SIG-M5 treated with dmso at 0.1 percent for 504 hours (cell line): ENCODE results near the gene SFRP4.
"Not testable (repeated sequence)": the region's sequence is repeated elsewhere in the genome, so short reads cannot be mapped to it uniquely, and the experiment has no call there.

Experiments
- DNase-seq: peaks from one replicate; lab custom pipeline; 2025; ENCODE audit not compliant: unreplicated experiment; lab: John Stamatoyannopoulos, UW

Gene SFRP4

DNA sequence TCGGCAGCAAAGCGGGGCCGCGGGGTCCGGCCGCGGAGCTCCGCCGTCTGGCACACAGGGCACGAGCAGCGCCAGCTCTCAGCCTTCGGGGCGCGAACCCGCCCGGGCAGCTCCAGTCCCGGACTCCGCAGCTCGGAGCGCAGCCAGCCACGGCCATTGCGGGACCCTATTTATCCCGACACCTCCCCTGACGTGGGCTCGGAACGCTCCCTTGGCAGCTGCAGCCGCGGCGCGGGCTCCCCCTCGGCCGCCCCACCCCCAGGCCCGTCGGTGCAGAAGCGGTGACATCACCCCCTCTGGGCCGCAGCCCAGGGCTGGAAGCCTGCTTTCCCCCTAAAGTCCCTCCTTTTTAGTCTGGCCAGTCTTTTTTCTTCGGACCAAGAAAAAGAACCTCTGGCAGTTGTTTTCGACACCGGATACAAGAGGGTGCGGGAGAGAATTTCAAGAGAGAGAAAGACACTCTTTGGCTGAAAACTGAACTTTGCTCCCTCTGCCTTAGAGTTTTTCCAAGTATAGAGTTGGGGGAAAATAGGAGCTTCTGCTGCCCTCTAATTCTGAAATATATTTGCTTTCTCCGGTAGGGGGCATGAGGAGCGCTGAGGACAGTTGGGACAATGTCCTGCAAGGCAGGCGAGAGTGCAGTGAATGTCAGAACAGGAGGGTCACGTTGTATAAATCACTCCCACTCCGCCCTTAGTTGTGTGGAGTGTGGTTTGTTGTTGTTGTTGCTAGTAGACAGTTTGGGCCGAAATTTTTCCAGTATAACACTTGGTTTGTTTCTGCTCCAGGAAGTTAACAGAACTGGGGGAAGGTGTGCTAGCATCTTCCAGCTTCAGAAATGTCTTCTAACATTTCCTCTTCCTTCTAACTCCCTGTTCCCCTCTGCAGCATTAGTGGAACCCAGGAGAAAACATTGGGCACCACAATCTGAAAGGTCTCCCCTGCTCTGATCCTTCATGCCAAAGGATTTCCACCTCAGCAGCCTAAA is at the start of gene SFRP4:
Gene SFRP4, minus strand, starts transcription at position 145 of the 988 bp plus-strand sequence. CDS start 280 bp downstream, outside the sequence.
- peak; percentile 56 for DNase-seq

DNA sequence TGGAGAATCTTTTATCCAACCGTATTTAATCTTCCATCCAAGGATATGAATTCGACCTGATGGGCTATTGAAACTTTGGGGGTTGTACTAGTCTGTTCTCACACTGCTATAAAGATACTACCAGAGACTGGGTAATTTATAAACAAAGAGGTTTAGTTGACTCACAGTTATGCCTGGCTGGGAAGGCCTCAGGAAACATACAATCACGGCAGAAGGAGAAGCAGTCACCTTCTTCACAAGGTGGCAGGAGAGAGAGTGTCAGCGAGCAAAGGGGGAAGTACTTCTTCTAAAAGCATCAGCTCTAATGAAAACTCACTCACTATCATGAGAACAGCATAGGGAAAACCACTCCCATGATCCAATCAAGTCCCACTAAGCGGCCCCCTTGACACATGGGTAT is 47.6 kb upstream of the SFRP4 start:
- DNase-seq, result no peak

DNA sequence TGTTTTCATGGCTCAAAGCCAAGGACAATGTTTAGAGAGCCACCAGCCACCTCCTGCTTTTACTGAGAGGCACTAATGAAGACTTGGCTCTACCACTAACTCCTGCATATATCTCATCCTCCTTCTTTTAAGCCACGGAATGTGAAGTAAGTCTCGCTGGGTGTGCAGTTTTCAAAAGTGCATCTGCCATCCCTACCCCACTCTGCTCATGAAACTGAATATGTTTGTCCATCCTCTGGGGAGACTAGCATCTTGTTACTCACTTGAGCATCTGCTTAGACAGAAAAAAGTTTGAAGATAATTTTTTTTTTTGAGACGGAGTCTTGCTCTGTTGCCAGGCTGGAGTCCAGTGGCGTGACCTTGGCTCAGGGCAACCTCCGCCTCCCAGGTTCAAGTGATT is 44.6 kb upstream of the SFRP4 start:
- no peak for DNase-seq

- no peak for DNase-seq
These were observed 43.9 kb upstream of the SFRP4 start for GRCh38 chr7:37960483-37960882.

DNA sequence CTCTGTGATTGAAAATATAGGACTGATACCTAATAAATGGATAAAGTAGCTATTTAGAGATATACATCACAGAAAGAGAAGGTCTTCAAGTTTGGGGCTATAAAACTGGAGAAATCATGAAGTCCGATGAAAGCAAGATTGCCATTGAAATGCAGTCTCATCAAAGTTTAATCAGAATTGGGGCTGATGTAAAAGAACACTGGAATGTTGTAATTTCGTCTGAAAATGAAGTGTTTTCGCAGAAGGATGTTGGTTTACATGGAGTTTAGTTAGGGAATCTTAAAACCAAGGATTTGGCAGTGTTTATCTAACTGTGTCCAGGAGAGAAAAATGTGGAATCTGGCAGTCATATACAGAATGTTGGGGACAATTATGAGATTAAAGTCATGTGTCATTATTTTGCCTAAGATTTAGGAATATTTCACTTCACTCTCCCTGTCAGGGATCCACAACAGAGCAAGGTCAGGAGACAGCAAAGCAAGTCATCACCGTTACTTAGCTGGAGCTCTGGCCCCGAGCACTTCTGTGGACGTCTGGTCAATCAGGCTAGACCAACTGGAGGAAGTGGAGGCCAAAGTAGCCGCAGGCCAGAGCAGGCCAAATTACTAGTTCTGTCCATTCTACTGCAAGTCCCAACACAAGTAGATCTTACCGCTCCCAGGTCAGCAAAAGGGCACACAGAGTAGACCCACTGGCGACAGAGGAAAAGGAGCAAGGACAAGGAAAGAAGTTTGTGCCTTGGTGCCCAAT is 40.8 kb upstream of the SFRP4 start:
- DNase-seq, result no peak

GRCh38 chr7:37956791-37957190 is 40.2 kb upstream of the SFRP4 start:
- DNase-seq, result no peak

- not testable (repeated sequence) for DNase-seq
These were observed 37.6 kb upstream of the SFRP4 start for GRCh38 chr7:37954217-37954616.

GRCh38 chr7:37952240-37952639 is 35.6 kb upstream of the SFRP4 start:
- peak; percentile 35 for DNase-seq

DNA sequence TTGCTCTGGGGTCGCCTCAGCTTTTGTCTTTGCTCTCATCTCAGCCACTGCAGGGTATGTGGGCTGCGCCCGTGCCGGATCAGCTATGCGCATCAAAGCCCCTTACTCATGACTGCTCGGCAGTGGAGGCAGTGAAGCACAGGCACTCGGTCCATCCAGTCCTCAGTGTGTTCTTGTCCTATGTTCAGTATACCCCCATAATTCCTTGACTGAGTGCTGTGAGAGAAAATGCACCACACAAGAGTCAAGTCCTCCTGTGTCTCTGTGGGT is 31.3 kb upstream of the SFRP4 start:
- DNase-seq, result no peak

DNA sequence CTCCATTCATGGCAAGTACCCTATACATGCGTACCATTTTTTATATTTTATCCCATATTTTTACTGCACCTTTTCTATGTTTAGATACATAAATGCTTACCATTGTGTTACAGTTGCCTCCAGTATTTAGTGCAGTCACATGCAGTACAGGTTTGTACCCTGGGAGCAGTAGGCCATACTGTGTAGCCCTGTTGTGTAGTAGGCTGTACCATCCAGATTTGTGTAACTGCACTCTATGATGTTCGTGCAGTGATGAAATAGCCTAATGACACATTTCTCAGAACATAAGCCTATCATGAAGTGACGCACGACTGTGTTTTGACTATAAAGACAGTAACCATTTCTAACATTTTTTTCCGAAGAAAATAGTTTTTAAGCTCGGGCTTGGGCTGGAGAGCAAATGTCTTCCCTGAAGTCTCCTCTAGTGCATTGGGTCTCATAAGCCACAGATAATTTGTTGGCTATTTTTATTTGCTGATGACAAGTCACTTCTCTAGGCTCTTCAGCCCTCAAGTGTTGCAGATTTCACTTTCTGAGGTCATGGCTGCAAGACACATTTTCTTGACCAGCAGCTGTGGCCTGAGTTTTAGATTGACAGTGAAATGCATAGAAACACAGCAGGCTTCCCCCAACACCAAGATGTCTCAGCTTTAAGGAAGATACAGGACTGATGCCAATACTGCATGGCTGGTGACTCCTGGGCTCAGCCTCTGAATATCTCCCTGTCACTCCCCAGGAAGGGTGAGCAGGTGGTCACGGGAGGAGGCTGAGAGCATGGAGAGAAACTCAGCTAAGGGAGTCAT is 30.7 kb upstream of the SFRP4 start:
- no peak for DNase-seq

DNA sequence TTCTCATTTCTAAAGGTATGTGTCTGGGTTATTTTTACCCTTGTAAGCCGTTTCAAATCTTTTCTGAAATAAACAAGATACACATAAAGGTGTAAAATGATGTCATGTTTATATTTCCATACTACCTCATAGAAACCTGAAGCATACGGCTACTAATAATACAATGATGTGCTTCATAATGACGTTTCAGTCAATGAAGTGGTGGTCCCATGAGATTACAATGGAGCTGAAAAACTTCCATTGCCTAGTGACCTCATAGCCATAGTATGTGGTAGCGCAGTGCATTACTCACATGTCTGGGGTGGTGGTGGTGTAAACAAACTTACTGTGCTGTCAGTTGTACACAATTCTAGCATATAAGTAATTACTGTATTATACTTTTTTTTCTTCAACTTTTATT is 28.7 kb upstream of the SFRP4 start:
- DNase-seq, result no peak

GRCh38 chr7:37944737-37945054 is 28.1 kb upstream of the SFRP4 start:
- no peak for DNase-seq

DNA sequence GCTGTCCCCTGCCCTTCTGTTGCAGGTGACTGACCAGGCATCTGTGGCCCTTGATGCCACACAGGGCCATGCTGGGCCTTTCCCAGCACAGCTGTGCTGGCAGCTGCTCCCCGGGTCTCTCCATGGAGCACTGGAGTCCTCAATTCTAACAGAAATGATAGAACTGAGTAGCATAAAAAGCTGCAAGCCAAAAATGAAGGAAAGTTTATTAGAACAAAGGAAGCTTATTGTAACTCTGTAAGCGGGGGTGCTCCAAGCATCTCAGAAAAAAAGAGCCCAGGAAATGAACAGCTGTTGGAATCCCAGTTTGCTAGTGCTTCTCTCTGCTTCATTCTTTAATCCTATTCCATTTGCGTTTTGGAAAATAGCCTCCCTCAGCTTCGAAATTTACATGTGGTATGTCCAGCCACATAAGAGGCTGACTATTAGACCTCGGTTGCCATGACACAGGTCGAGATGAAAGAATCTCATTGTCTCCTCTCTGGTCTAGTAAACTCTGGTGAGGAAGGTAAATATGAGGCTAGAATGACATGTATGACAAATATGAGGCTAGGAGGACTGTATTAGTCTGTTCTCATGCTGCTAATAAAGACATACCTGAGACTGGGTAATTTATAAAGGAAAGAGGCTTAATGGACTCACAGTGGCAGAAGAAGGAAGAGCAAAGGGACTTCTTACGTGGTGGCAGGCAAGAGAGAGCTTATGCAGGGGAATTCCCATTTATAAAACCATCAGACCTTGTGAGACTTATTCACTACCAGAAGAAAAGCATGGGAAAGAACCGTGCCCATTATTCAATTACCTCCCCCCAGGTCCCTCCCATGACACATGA is 27.5 kb upstream of the SFRP4 start:
- DNase-seq, result no peak

GRCh38 chr7:37942934-37943610 is 26.5 kb upstream of the SFRP4 start:
- no peak for DNase-seq

DNA sequence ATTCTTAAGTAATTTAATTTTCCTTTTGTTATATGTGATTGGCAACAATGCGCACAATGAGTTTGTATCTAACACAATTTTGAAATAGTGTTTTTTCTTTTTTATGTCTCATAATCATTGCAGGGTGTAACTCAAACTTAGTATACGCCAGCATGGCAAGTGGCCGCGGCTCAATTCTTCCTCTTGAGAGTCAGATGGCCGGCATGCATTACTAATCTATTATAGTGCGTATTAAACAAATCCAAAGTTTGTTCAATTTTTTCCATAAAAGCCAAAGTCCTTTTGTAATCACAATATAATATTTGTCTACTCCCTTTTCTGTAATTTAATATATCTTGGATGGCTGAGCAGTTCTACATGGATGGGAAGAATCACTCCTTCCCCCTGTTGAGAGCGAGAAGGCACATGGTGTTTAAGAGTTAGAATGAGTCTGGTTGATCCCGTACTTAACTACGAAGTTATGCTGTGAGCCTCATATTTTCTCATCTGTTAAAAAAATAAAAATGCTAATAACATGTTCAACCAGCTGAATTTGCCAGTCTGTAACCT is 16.5 kb upstream of the SFRP4 start:
- no peak for DNase-seq

DNA sequence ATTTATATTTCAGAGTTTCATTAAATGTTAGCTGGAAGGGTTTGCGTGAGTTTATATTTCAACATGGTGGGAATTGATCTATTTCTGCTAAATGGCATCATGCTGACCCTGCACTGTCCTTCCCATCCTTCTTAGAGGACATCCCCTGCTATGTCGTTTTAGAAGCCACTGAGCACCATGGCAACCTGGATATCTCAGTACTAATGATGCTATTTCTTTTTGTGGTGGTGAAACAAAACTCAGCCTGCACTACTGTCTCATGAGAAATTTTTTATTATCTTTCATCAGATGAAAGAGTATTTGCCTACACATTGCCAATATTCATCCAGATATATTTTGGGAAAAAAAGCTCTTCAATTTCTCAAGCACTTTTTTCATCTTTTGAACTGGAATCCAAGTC is 15.9 kb upstream of the SFRP4 start:
- no peak for DNase-seq

DNA sequence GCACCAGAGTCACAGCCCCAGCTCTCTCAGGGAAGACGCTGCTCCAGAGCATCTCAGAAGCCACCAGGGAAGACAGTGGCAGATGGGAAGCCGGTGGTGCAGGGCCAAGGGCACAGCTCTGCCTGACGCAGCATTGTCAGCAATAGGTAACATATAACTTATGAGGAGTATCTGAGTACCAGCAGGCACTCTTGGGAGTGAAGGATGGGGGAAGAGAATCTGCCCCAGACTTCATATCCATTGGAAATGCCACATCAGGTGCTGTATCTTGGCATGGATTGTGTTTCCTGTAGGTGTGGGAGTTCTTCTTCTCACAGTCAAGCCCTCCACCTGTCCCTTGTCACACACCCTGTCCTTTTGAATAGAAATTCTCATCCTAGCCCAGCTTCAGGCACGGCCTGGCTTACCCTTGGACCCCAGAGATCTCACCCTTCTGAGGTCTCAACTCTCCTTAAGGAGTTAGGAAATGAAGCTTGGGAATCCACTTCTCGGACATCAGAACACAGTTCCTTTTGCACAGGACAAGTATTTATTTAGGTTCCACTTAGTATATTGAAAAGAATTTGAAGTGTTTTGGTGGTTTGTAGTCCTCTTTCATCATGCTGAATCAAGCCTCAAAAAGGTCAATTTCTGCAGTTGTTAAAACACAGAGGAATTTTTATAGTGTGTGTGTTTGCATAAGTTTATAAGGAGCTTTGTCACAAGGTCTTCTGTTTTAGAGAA is 13.8 kb upstream of the SFRP4 start:
- DNase-seq, result no peak

DNA sequence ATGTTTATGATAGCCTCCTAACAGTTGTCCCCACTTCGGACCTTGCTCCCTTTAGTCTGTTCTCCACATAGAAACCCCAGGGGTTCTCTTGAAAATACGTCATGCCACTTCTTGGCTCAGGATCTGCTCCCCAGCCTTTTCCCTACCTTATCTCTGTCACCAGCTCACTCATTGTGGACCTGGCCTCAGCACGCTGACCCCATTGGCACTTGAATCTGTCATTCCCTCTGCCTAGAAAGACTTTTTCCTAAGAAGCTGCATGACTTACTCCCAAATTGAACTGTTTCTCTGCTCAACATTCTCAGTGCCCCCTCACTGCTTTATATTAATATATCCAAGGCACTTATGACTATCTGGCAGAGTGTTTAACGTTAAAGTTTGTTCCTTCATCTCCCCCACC is 12.3 kb upstream of the SFRP4 start:
- no peak for DNase-seq

DNA sequence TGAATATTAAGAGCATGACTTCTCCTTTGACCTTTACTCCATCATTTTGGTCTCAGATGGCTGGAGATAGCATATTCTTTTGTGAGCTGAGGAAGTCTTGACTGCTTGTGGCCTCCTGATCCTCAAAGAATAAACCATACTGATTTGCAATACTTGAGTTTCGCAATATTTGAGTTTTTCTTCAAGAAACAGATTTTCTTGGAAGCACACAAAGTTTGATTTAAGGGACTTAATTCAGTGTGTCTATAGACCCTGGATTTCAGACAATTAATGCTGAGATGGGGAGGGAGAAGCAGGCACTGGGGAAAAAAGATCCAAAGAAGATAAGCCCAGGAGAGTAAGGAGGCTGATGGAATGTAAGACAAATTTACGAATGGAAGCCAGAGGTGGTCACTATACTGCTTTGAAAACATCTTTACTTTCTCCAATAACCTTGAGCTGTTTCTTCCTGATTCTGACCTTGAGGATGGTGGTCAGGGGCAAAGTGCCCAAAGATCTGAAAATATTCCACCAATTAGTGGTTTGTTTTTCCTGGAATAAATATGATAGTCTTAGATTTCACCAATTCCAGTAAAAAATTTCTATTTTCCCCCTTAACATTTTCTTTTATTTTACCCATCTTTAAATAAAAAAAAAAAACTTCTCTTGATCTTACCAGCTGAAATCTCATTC is 11.3 kb upstream of the SFRP4 start:
- peak; percentile 4 for DNase-seq
